HepG2 (cell line): ENCODE data around the gene BBS4. TPM values are rescaled to one million over a fixed set of nuclear protein-coding genes. Genes with fewer than 3 reads are reported as not detected.

Experiments
- ATAC-seq: fragments of 200-7000 bp; cut with Tn5 transposase; 3 replicates; pipeline ENCODE4 v1.9.1; 2020; ENCODE audit warnings: mild to moderate bottlenecking, moderate library complexity
- BruUV-seq: library from RNA; stranded (reverse); fragments of 400-500 nt; replicated peaks from 2 replicates; lab custom pipeline; 2021; lab: Mats Ljungman, UMichigan
- CTCF ChIA-PET: fragments of 300-600 bp; formaldehyde crosslinking; extraction: SDS; loops from one replicate; lab custom pipeline; 2021; ENCODE audit warnings: low total read pairs, inconsistent platforms, low intra/inter-chr PET ratio; lab: Yijun Ruan, JAX
- POLR2A ChIA-PET: fragments of 350-600 bp; sonication (Branson Sonifier 250); formaldehyde crosslinking; loops from one replicate; lab custom pipeline; 2020; ENCODE audit warnings: antibody characterized with exemption, inconsistent platforms; lab: Yijun Ruan, JAX
- DNase-seq: peaks from one replicate; pipeline ENCODE4 v3.0.0-alpha.2; 2015; ENCODE audit warnings: low spot score
- FAIRE-seq: peaks from 3 replicates; lab custom pipeline; 2011; peaks lifted over from hg19 to GRCh38; lab: Jason Lieb, UNC
- H2AFZ ChIP-seq: one replicate; pipeline ENCODE4 v1.6.1; 2011; ENCODE audit warnings: low read length, inconsistent platforms
- H3K27ac ChIP-seq: fragments of 300-600 bp; 3 replicates; pipeline ENCODE4 v1.8.0; 2011; ENCODE audit warnings: mixed run types, mild to moderate bottlenecking, mixed read lengths, low read length, inconsistent platforms; ENCODE audit not compliant: insufficient read depth; ENCODE audit errors: extremely low read length
- H3K27me3 ChIP-seq, 2 experiments: fragments of 200-600 bp in 1 of 2; 2 replicates in 1 of 2; 3 replicates in 1 of 2; pipeline versions ENCODE4 v1.6.0 to v1.8.0; 2011; ENCODE audit warnings: low read length in 2 of 2, mild to moderate bottlenecking in 2 of 2, moderate library complexity in 2 of 2, inconsistent platforms in 1 of 2; ENCODE audit not compliant: insufficient read depth in 2 of 2, control insufficient read depth in 1 of 2
- H3K36me3 ChIP-seq, 2 experiments: fragments of 200-600 bp in 1 of 2; replicated peaks in 1 of 2; 2 replicates in 1 of 2; 3 replicates in 1 of 2; pipeline versions ENCODE4 v1.5.1 to v1.8.0; 2011; ENCODE audit warnings: low read length in 2 of 2, inconsistent platforms in 1 of 2; ENCODE audit not compliant: insufficient read depth in 2 of 2, control insufficient read depth in 1 of 2
- H3K4me1 ChIP-seq: 2 replicates; pipeline ENCODE4 v1.5.1; 2012; ENCODE audit warnings: low read length, inconsistent platforms; ENCODE audit not compliant: insufficient read depth
- H3K4me2 ChIP-seq: 2 replicates; pipeline ENCODE4 v1.6.0; 2011; ENCODE audit warnings: low read depth, low read length, inconsistent platforms
- H3K4me3 ChIP-seq, 3 experiments: fragments of 200-600 bp in 1 of 3; sonication (generic), shearing (Covaris generic) in 1 of 3; replicated peaks in 1 of 3; 2 replicates each; pipeline ENCODE4 v1.5.1; 2011 to 2016; ENCODE audit warnings: low read length in 3 of 3, inconsistent platforms in 2 of 3, low read depth in 2 of 3, mild to moderate bottlenecking in 2 of 3, control low read depth in 1 of 3, mixed read lengths in 1 of 3; ENCODE audit not compliant: insufficient read depth in 1 of 3
- H3K79me2 ChIP-seq: one replicate; pipeline ENCODE4 v1.6.1; 2011; ENCODE audit warnings: low read length, inconsistent platforms; ENCODE audit not compliant: insufficient read depth
- H3K9ac ChIP-seq: 2 replicates; pipeline ENCODE4 v1.6.0; 2011; ENCODE audit warnings: mild to moderate bottlenecking, low read depth, low read length, inconsistent platforms; ENCODE audit not compliant: insufficient read depth
- H3K9me3 ChIP-seq: 2 replicates; pipeline ENCODE4 v1.5.1; 2012; ENCODE audit warnings: mild to moderate bottlenecking, low read length
- H4K20me1 ChIP-seq: 2 replicates; pipeline ENCODE4 v1.6.0; 2011; ENCODE audit warnings: inconsistent platforms, mild to moderate bottlenecking, low read length, moderate library complexity; ENCODE audit not compliant: insufficient read depth
- EP300 ChIP-seq, 3 experiments: sonication (generic) in 1 of 3; formaldehyde crosslinking in 1 of 3; IDR thresholded peaks; 2 replicates each; pipeline versions ENCODE4 v1.5.1 to v1.6.1; 2011 to 2020; ENCODE audit warnings: low read depth in 2 of 3, low read length in 2 of 3, borderline replicate concordance in 1 of 3, improper control_type of control experiment in 1 of 3, mild to moderate bottlenecking in 1 of 3, missing genetic modification reagents in 1 of 3, moderate library complexity in 1 of 3
- FLYWCH1 ChIP-seq: sonication (generic); formaldehyde crosslinking; IDR thresholded peaks from 2 replicates; pipeline ENCODE4 v1.8.1; 2023; ENCODE audit warnings: mild to moderate bottlenecking, missing genetic modification reagents
- KDM1A ChIP-seq: IDR thresholded peaks from 2 replicates; pipeline ENCODE4 v1.6.1; 2016; ENCODE audit warnings: missing compliant biosample characterization
- KDM3A ChIP-seq: IDR thresholded peaks from 2 replicates; pipeline ENCODE4 v1.6.1; 2018; ENCODE audit warnings: low read depth, missing compliant biosample characterization
- MBD4 ChIP-seq: IDR thresholded peaks from 2 replicates; pipeline ENCODE4 v1.6.1; 2012; ENCODE audit warnings: low read length, inconsistent platforms, borderline replicate concordance
- POLR2A ChIP-seq, 2 experiments: IDR thresholded peaks; 2 replicates each; pipeline ENCODE4 v1.6.1; 2011; ENCODE audit warnings: low read depth in 2 of 2, low read length in 2 of 2, mild to moderate bottlenecking in 1 of 2, moderate library complexity in 1 of 2; ENCODE audit not compliant: insufficient read depth in 1 of 2
- SETDB1 ChIP-seq: sonication (generic); formaldehyde crosslinking; IDR thresholded peaks from 2 replicates; pipeline ENCODE4 v1.5.1; 2020; ENCODE audit warnings: missing genetic modification reagents, mild to moderate bottlenecking, borderline replicate concordance
- SOX13 ChIP-seq, 3 experiments: fragments of 450-650 bp in 1 of 3; sonication (generic) in 1 of 3; formaldehyde crosslinking in 1 of 3; IDR thresholded peaks in 2 of 3; conservative IDR thresholded peaks in 1 of 3; 2 replicates each; pipeline versions ENCODE4 v1.5.0 to v1.6.1; 2016 to 2020; ENCODE audit warnings: antibody characterized with exemption in 1 of 3, mild to moderate bottlenecking in 1 of 3, missing compliant biosample characterization in 1 of 3, missing genetic modification reagents in 1 of 3, moderate library complexity in 1 of 3
- TEAD3 ChIP-seq: optimal IDR thresholded peaks from 2 replicates; pipeline ENCODE3; 2016; ENCODE audit warnings: borderline replicate concordance
- ZNF329 ChIP-seq: sonication (generic); formaldehyde crosslinking; IDR thresholded peaks from 2 replicates; pipeline ENCODE4 v1.9.0; 2021; ENCODE audit warnings: low read depth, mild to moderate bottlenecking, missing genetic modification reagents
- ZNF331 ChIP-seq: sonication (generic); formaldehyde crosslinking; IDR thresholded peaks from 2 replicates; pipeline ENCODE4 v1.4.0; 2020; ENCODE audit warnings: missing genetic modification reagents
- ZNF383 ChIP-seq: sonication (generic); formaldehyde crosslinking; IDR thresholded peaks from 2 replicates; pipeline ENCODE4 v1.4.0; 2020; ENCODE audit warnings: missing genetic modification reagents, mild to moderate bottlenecking, borderline replicate concordance
- ZNF484 ChIP-seq: sonication (generic); formaldehyde crosslinking; IDR thresholded peaks from 2 replicates; pipeline ENCODE4 v1.5.1; 2020; ENCODE audit warnings: mild to moderate bottlenecking, low read depth, missing genetic modification reagents, borderline replicate concordance
- ZNF652 ChIP-seq: IDR thresholded peaks from 2 replicates; pipeline ENCODE4 v1.6.1; 2016; ENCODE audit warnings: low read depth, borderline replicate concordance
- ZNF766 ChIP-seq: sonication (generic); formaldehyde crosslinking; IDR thresholded peaks from 2 replicates; pipeline ENCODE4 v1.5.0; 2020; ENCODE audit warnings: missing genetic modification reagents, borderline replicate concordance
- WGBS: methylation state at CpG from one replicate; pipeline ENCODE4 v1.1.6; 2017; ENCODE audit warnings: low lambda C conversion rate; 5-methylcytosine and 5-hydroxymethylcytosine counted together
- in situ Hi-C: cut with HindIII; loops from 2 replicates; pipeline ENCODE4 v1.10.0; 2017; ENCODE audit warnings: low pct_unique_long_range_greater_than_20kb; ENCODE audit not compliant: extremely low pct_ligation_motif_present
- intact Hi-C: fragments of 100-400 bp; cut with micrococcal nuclease; formaldehyde crosslinking; loops from one replicate; pipeline ENCODE4 v1.10.0; 2022; ENCODE audit not compliant: unreplicated experiment
- polyA plus RNA-seq, 8 experiments: library from polyadenylated mRNA; depleted of rRNA in 3 of 8; stranded (reverse) in 7 of 8; unstranded in 1 of 8; fragments of >200 nt; fragmentation: Illumina TruSeq in 4 of 8; extraction: Trizol in 4 of 8; gene quantifications; 2 replicates each; pipeline versions ENCODE4 v1.2.1 to v1.2.3, GENCODE V29; 2011 to 2016; ENCODE audit warnings: low read depth in 4 of 8, missing spikeins in 1 of 8, mixed read lengths in 1 of 8; ENCODE audit not compliant: insufficient read depth in 1 of 8
- total RNA-seq, 5 experiments: library from RNA; depleted of rRNA; stranded (reverse); fragments of >200 nt; fragmentation: Illumina TruSeq; extraction: Trizol; gene quantifications; 2 replicates each; pipeline ENCODE4 v1.2.3, GENCODE V29; 2016; ENCODE audit warnings: low read depth in 1 of 5
- TF ChIP-seq, protein P1 (sequence below): sonication (generic); formaldehyde crosslinking; conservative IDR thresholded peaks from 2 replicates; pipeline ENCODE4 v1.8.0; 2022; ENCODE audit warnings: low read depth, missing genetic modification reagents
- TF ChIP-seq, protein P2 (sequence below): sonication (generic); formaldehyde crosslinking; IDR thresholded peaks from 2 replicates; pipeline ENCODE4 v1.4.0; 2020; ENCODE audit warnings: low read depth, mild to moderate bottlenecking, missing genetic modification reagents
- TF ChIP-seq, protein P3 (sequence below): sonication (generic); formaldehyde crosslinking; IDR thresholded peaks from 2 replicates; pipeline ENCODE4 v1.4.0; 2020; ENCODE audit warnings: low read depth, missing genetic modification reagents

Gene BBS4
- total and polyA plus RNA-seq, 2 of the 13 experiments (the other 11 are each of a cell fraction or from before 2014, with no cell fraction given): 16.0 to 21.3 TPM

DNA sequence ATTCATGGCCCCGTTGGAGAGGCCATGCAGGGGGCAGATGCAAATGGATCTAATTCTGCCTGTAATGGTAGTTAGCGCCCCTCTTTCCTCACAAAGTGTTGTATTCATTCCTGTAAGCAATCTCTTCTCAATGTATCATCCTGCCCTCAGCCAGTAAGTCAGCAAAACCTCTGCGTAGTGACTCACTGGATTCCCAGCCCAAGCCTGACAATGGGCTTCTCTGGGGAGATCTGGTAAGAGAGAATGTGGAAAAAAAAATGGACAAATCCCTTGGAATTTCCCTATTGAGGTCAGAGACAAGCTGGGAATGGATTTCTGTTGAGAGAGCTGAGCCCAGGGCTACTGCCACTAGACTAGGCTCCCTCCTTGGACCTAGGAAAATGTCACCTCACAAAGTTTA, 72.2 kb downstream of the BBS4 start:
- Histone ChIP-seq H3K36me3 (peaks cover 20 to 79% of the 10 kb centered on the region in 2 experiments), H3K27ac (no peak overlapping the region), H3K4me2 (no peak overlapping the region), H3K9me3 (no peaks in the 10 kb centered on the region), H3K4me1 (no peaks in the 10 kb centered on the region), H3K9ac (no peak overlapping the region), H2AFZ (no peak overlapping the region), H3K4me3 (no peak overlapping the region), H4K20me1 (no peaks in the 10 kb centered on the region), H3K79me2 (no peaks in the 10 kb centered on the region), H3K27me3 (no peaks in the 10 kb centered on the region)
- in situ Hi-C loops (no loop called here), intact Hi-C loops (no loop called here)
- no TSS peak for BruUV-seq
- ATAC-seq (no peak), FAIRE-seq (no peak), DNase-seq (no peak)
- TF ChIP-seq SOX13 (IDR thresholded peaks at IDR 0.05): no peak
- TF ChIP-seq SOX13 (CRISPR knock-in tag; conservative IDR thresholded peaks at IDR 0.05 in 1 of 2, IDR thresholded peaks at IDR 0.05 in 1 of 2): no peak
- no peak for TF ChIP-seq MBD4
- TF ChIP-seq KDM1A (CRISPR knock-in tag): no peak
- no peak for TF ChIP-seq EP300 (IDR thresholded peaks at IDR 0.05; ENCODE audit: low read depth in 2 of 2, low read length in 2 of 2)
- no peak for TF ChIP-seq EP300 (CRISPR knock-in tag; IDR thresholded peaks at IDR 0.05; ENCODE audit: borderline replicate concordance)
- no peak for TF ChIP-seq ZNF484 (CRISPR knock-in tag)
- TF ChIP-seq FLYWCH1 (CRISPR knock-in tag): no peak
- no peak for TF ChIP-seq POLR2A (IDR thresholded peaks at IDR 0.05; ENCODE audit: insufficient read depth in 1 of 2, low read depth in 2 of 2, low read length in 2 of 2)
- no peak for TF ChIP-seq ZNF331 (CRISPR knock-in tag)
- no peak for TF ChIP-seq TEAD3 (CRISPR knock-in tag)
- no peak for TF ChIP-seq ZNF329 (CRISPR knock-in tag)
- no peak for TF ChIP-seq SETDB1 (CRISPR knock-in tag)
- TF ChIP-seq, protein P1, sequence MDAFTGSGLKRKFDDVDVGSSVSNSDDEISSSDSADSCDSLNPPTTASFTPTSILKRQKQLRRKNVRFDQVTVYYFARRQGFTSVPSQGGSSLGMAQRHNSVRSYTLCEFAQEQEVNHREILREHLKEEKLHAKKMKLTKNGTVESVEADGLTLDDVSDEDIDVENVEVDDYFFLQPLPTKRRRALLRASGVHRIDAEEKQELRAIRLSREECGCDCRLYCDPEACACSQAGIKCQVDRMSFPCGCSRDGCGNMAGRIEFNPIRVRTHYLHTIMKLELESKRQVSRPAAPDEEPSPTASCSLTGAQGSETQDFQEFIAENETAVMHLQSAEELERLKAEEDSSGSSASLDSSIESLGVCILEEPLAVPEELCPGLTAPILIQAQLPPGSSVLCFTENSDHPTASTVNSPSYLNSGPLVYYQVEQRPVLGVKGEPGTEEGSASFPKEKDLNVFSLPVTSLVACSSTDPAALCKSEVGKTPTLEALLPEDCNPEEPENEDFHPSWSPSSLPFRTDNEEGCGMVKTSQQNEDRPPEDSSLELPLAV (CRISPR knock-in tag): no peak
- no peak for TF ChIP-seq ZNF652 (CRISPR knock-in tag)
- TF ChIP-seq KDM3A (CRISPR knock-in tag): no peak
- no peak for TF ChIP-seq ZNF766
- no peak for TF ChIP-seq ZNF383
- TF ChIP-seq, protein P2, sequence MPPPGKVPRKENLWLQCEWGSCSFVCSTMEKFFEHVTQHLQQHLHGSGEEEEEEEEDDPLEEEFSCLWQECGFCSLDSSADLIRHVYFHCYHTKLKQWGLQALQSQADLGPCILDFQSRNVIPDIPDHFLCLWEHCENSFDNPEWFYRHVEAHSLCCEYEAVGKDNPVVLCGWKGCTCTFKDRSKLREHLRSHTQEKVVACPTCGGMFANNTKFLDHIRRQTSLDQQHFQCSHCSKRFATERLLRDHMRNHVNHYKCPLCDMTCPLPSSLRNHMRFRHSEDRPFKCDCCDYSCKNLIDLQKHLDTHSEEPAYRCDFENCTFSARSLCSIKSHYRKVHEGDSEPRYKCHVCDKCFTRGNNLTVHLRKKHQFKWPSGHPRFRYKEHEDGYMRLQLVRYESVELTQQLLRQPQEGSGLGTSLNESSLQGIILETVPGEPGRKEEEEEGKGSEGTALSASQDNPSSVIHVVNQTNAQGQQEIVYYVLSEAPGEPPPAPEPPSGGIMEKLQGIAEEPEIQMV: no peak
- TF ChIP-seq, protein P3, sequence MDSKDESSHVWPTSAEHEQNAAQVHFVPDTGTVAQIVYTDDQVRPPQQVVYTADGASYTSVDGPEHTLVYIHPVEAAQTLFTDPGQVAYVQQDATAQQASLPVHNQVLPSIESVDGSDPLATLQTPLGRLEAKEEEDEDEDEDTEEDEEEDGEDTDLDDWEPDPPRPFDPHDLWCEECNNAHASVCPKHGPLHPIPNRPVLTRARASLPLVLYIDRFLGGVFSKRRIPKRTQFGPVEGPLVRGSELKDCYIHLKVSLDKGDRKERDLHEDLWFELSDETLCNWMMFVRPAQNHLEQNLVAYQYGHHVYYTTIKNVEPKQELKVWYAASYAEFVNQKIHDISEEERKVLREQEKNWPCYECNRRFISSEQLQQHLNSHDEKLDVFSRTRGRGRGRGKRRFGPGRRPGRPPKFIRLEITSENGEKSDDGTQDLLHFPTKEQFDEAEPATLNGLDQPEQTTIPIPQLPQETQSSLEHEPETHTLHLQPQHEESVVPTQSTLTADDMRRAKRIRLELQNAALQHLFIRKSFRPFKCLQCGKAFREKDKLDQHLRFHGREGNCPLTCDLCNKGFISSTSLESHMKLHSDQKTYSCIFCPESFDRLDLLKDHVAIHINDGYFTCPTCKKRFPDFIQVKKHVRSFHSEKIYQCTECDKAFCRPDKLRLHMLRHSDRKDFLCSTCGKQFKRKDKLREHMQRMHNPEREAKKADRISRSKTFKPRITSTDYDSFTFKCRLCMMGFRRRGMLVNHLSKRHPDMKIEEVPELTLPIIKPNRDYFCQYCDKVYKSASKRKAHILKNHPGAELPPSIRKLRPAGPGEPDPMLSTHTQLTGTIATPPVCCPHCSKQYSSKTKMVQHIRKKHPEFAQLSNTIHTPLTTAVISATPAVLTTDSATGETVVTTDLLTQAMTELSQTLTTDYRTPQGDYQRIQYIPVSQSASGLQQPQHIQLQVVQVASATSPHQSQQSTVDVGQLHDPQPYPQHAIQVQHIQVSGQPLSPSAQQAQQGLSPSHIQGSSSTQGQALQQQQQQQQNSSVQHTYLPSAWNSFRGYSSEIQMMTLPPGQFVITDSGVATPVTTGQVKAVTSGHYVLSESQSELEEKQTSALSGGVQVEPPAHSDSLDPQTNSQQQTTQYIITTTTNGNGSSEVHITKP (CRISPR knock-in tag): no peak
- ChIA-PET CTCF (no interaction called here), POLR2A (no interaction called here)
- 96% methylated on average over 3 of the region's 3 CpGs for whole genome bisulfite sequencing
